GM23338 (cell line): ENCODE measurements around the gene GBP2. TPM values are rescaled to one million over a fixed set of nuclear protein-coding genes. Genes with fewer than 3 reads are reported as not detected.

Experiments used
- ATAC-seq: fragments of 200-7000 bp; cut with Tn5 transposase; 3 replicates; pipeline ENCODE4 v1.9.1; 2020
- DNase-seq: peaks from one replicate; pipeline ENCODE4 v3.0.0-alpha.2; 2015; ENCODE audit warnings: low spot score
- H2AFZ ChIP-seq: fragments of 200-600 bp; sonication (generic); 2 replicates; pipeline ENCODE4 v1.8.0; 2016; ENCODE audit warnings: antibody characterized with exemption, mild to moderate bottlenecking, moderate library complexity
- H3F3A ChIP-seq: fragments of 200-600 bp; sonication (generic); replicated peaks from 2 replicates; pipeline ENCODE4 v1.8.0; 2017; ENCODE audit warnings: antibody characterized with exemption, mixed run types, low read depth
- H3K27ac ChIP-seq: fragments of 200-600 bp; sonication (generic); 2 replicates; pipeline ENCODE4 v1.6.1; 2016; ENCODE audit warnings: low read depth
- H3K27me3 ChIP-seq: fragments of 200-600 bp; sonication (generic); 2 replicates; pipeline ENCODE4 v1.8.0; 2016; ENCODE audit warnings: mild to moderate bottlenecking, mixed run types, moderate library complexity; ENCODE audit not compliant: insufficient read depth
- H3K36me3 ChIP-seq: fragments of 200-600 bp; sonication (generic); 2 replicates; pipeline ENCODE4 v1.8.0; 2016; ENCODE audit warnings: mild to moderate bottlenecking; ENCODE audit not compliant: insufficient read depth
- H3K4me1 ChIP-seq: fragments of 200-600 bp; sonication (generic); 2 replicates; pipeline ENCODE4 v1.8.0; 2016; ENCODE audit warnings: mild to moderate bottlenecking, moderate library complexity; ENCODE audit not compliant: insufficient read depth
- H3K4me2 ChIP-seq: fragments of 200-600 bp; sonication (generic); 2 replicates; pipeline ENCODE4 v1.7.1; 2017; ENCODE audit warnings: mixed run types
- H3K4me3 ChIP-seq: fragments of 200-600 bp; sonication (generic); 2 replicates; pipeline ENCODE4 v1.6.1; 2016; ENCODE audit warnings: mixed run types
- H3K79me2 ChIP-seq: fragments of 200-600 bp; sonication (generic); replicated peaks from 2 replicates; pipeline ENCODE4 v1.8.0; 2017; ENCODE audit warnings: mild to moderate bottlenecking; ENCODE audit not compliant: insufficient read depth
- H3K9me2 ChIP-seq: fragments of 200-600 bp; sonication (generic); 2 replicates; pipeline ENCODE4 v1.8.0; 2017; ENCODE audit not compliant: insufficient read depth
- H4K20me1 ChIP-seq: fragments of 200-600 bp; sonication (generic); replicated peaks from 2 replicates; pipeline ENCODE4 v1.8.0; 2017; ENCODE audit warnings: mild to moderate bottlenecking; ENCODE audit not compliant: insufficient read depth
- H3K27ac Mint-ChIP-seq: 2 replicates; pipeline ENCODE4 v1.8.0; 2020; ENCODE audit warnings: inconsistent platforms, mild to moderate bottlenecking, moderate library complexity, mixed read lengths
- H3K27me3 Mint-ChIP-seq: 3 replicates; pipeline ENCODE4 v1.8.0; 2022; ENCODE audit warnings: low read depth, mild to moderate bottlenecking, moderate library complexity, mixed read lengths, inconsistent platforms; ENCODE audit not compliant: insufficient read depth, poor library complexity
- H3K36me3 Mint-ChIP-seq: 3 replicates; pipeline ENCODE4 v1.8.0; 2021; ENCODE audit warnings: low read depth, mild to moderate bottlenecking, inconsistent platforms, moderate library complexity, mixed read lengths
- H3K4me1 Mint-ChIP-seq: 3 replicates; pipeline ENCODE4 v1.8.0; 2020; ENCODE audit warnings: mild to moderate bottlenecking, inconsistent platforms, mixed read lengths
- H3K4me3 Mint-ChIP-seq: 3 replicates; pipeline ENCODE4 v1.8.0; 2021; ENCODE audit warnings: moderate library complexity, mild to moderate bottlenecking, inconsistent platforms, mixed read lengths
- H3K9me3 Mint-ChIP-seq: 3 replicates; pipeline ENCODE4 v1.8.0; 2020; ENCODE audit warnings: moderate library complexity, mild to moderate bottlenecking, inconsistent platforms, mixed read lengths
- CREB1 ChIP-seq: fragments of 250-450 bp; sonication (Bioruptor Pico); IDR thresholded peaks from 2 replicates; pipeline ENCODE4 v1.5.0; 2020; ENCODE audit warnings: low read depth, mild to moderate bottlenecking, moderate library complexity
- EZH2 ChIP-seq: fragments of 200-600 bp; sonication (generic); IDR thresholded peaks from one replicate; pipeline ENCODE4 v1.8.0; 2017; ENCODE audit warnings: antibody characterized with exemption, mild to moderate bottlenecking, low read depth; ENCODE audit not compliant: unreplicated experiment
- EZH2phosphoT487 ChIP-seq: fragments of 200-600 bp; sonication (generic); IDR thresholded peaks from one replicate; pipeline ENCODE4 v1.8.1; 2018; ENCODE audit warnings: antibody characterized with exemption; ENCODE audit not compliant: unreplicated experiment
- JUNB ChIP-seq: IDR thresholded peaks from one replicate; pipeline ENCODE4 v1.6.1; 2016; ENCODE audit warnings: antibody characterized with exemption; ENCODE audit not compliant: unreplicated experiment
- NANOG ChIP-seq: IDR thresholded peaks from 2 replicates; pipeline ENCODE4 v1.6.1; 2016; ENCODE audit warnings: antibody characterized with exemption, borderline replicate concordance
- POLR2AphosphoS5 ChIP-seq: IDR thresholded peaks from 2 replicates; pipeline ENCODE4 v1.6.1; 2016; ENCODE audit warnings: antibody characterized with exemption, low read depth
- STAT1 ChIP-seq: IDR thresholded peaks from one replicate; pipeline ENCODE4 v1.6.1; 2016; ENCODE audit warnings: antibody characterized with exemption; ENCODE audit not compliant: unreplicated experiment
- ZNF114 ChIP-seq: fragments of 250-450 bp; sonication (Bioruptor Pico); IDR thresholded peaks from 2 replicates; pipeline ENCODE4 v1.5.0; 2020; ENCODE audit warnings: mild to moderate bottlenecking, moderate library complexity
- ZNF331 ChIP-seq: fragments of 250-450 bp; sonication (Bioruptor Pico); IDR thresholded peaks from 2 replicates; pipeline ENCODE4 v1.5.0; 2020; ENCODE audit warnings: low read depth, mild to moderate bottlenecking, moderate library complexity
- polyA plus RNA-seq: library from polyadenylated mRNA; unstranded; fragments of >200 nt; fragmentation: Nextera tagmentation; extraction: Ambion mirVana; gene quantifications from 2 replicates; pipeline ENCODE4 v1.2.1, GENCODE V29; 2016
- total RNA-seq: library from RNA; depleted of rRNA; stranded (reverse); fragments of >200 nt; shearing (Covaris generic); gene quantifications from 2 replicates; pipeline ENCODE4 v1.2.3, GENCODE V29; 2014
- TF ChIP-seq, protein P1 (sequence below): IDR thresholded peaks from 2 replicates; pipeline ENCODE4 v1.6.1; 2016; ENCODE audit warnings: antibody characterized with exemption
- TF ChIP-seq, protein P2 (sequence below), 2 experiments: fragments of 200-600 bp in 1 of 2; sonication (generic) in 1 of 2; conservative IDR thresholded peaks; 2 replicates each; pipeline versions ENCODE4 v1.5.1 to v1.6.1; 2016 to 2017; ENCODE audit warnings: antibody characterized with exemption in 2 of 2, low read depth in 2 of 2, mild to moderate bottlenecking in 2 of 2, moderate library complexity in 1 of 2
- TF ChIP-seq, protein P3 (sequence below): fragments of 250-450 bp; sonication (Bioruptor Pico); IDR thresholded peaks from 2 replicates; pipeline ENCODE4 v1.5.0; 2020; ENCODE audit warnings: mild to moderate bottlenecking, moderate library complexity
- TF ChIP-seq, protein P4 (sequence below): IDR thresholded peaks from one replicate; pipeline ENCODE4 v1.6.1; 2018; ENCODE audit warnings: antibody characterized with exemption; ENCODE audit not compliant: unreplicated experiment

The GBP2 gene
- total and polyA plus RNA-seq, 2 experiments from 2014 or later = not detected

DNA sequence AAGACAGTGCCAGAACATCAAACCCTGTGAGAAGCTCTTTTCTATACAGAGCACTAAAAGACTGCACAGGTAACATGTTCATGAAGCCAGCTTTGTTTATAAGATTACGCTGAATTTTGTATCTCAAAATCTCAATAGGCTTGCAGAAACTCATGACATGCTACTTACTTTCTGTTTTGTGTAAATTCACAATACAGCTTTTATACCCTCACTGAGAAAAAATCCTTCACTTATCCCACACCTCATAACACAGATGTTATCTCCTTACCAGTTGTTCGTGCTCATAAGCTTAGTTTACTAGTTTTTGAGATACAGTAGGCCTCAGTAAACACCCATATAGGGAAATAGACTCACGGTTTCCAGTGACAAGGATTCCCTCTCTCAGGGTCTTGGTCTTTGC, 24.1 kb upstream of the GBP2 start:
- no peak for TF ChIP-seq EZH2
- TF ChIP-seq EZH2phosphoT487 = no peak
- no peak for TF ChIP-seq ZNF114 (CRISPR knock-in tag)
- TF ChIP-seq STAT1 = no peak
- no peak for TF ChIP-seq CREB1 (CRISPR knock-in tag)
- no peak for TF ChIP-seq ZNF331 (CRISPR knock-in tag)
- TF ChIP-seq, protein P1, sequence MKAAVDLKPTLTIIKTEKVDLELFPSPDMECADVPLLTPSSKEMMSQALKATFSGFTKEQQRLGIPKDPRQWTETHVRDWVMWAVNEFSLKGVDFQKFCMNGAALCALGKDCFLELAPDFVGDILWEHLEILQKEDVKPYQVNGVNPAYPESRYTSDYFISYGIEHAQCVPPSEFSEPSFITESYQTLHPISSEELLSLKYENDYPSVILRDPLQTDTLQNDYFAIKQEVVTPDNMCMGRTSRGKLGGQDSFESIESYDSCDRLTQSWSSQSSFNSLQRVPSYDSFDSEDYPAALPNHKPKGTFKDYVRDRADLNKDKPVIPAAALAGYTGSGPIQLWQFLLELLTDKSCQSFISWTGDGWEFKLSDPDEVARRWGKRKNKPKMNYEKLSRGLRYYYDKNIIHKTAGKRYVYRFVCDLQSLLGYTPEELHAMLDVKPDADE = no peak
- TF ChIP-seq POLR2AphosphoS5 = no peak
- TF ChIP-seq NANOG = no peak
- TF ChIP-seq, protein P2, sequence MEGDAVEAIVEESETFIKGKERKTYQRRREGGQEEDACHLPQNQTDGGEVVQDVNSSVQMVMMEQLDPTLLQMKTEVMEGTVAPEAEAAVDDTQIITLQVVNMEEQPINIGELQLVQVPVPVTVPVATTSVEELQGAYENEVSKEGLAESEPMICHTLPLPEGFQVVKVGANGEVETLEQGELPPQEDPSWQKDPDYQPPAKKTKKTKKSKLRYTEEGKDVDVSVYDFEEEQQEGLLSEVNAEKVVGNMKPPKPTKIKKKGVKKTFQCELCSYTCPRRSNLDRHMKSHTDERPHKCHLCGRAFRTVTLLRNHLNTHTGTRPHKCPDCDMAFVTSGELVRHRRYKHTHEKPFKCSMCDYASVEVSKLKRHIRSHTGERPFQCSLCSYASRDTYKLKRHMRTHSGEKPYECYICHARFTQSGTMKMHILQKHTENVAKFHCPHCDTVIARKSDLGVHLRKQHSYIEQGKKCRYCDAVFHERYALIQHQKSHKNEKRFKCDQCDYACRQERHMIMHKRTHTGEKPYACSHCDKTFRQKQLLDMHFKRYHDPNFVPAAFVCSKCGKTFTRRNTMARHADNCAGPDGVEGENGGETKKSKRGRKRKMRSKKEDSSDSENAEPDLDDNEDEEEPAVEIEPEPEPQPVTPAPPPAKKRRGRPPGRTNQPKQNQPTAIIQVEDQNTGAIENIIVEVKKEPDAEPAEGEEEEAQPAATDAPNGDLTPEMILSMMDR (conservative IDR thresholded peaks at IDR 0.05; ENCODE audit: low read depth in 2 of 2) = no peak
- no peak for TF ChIP-seq JUNB
- TF ChIP-seq, protein P3, sequence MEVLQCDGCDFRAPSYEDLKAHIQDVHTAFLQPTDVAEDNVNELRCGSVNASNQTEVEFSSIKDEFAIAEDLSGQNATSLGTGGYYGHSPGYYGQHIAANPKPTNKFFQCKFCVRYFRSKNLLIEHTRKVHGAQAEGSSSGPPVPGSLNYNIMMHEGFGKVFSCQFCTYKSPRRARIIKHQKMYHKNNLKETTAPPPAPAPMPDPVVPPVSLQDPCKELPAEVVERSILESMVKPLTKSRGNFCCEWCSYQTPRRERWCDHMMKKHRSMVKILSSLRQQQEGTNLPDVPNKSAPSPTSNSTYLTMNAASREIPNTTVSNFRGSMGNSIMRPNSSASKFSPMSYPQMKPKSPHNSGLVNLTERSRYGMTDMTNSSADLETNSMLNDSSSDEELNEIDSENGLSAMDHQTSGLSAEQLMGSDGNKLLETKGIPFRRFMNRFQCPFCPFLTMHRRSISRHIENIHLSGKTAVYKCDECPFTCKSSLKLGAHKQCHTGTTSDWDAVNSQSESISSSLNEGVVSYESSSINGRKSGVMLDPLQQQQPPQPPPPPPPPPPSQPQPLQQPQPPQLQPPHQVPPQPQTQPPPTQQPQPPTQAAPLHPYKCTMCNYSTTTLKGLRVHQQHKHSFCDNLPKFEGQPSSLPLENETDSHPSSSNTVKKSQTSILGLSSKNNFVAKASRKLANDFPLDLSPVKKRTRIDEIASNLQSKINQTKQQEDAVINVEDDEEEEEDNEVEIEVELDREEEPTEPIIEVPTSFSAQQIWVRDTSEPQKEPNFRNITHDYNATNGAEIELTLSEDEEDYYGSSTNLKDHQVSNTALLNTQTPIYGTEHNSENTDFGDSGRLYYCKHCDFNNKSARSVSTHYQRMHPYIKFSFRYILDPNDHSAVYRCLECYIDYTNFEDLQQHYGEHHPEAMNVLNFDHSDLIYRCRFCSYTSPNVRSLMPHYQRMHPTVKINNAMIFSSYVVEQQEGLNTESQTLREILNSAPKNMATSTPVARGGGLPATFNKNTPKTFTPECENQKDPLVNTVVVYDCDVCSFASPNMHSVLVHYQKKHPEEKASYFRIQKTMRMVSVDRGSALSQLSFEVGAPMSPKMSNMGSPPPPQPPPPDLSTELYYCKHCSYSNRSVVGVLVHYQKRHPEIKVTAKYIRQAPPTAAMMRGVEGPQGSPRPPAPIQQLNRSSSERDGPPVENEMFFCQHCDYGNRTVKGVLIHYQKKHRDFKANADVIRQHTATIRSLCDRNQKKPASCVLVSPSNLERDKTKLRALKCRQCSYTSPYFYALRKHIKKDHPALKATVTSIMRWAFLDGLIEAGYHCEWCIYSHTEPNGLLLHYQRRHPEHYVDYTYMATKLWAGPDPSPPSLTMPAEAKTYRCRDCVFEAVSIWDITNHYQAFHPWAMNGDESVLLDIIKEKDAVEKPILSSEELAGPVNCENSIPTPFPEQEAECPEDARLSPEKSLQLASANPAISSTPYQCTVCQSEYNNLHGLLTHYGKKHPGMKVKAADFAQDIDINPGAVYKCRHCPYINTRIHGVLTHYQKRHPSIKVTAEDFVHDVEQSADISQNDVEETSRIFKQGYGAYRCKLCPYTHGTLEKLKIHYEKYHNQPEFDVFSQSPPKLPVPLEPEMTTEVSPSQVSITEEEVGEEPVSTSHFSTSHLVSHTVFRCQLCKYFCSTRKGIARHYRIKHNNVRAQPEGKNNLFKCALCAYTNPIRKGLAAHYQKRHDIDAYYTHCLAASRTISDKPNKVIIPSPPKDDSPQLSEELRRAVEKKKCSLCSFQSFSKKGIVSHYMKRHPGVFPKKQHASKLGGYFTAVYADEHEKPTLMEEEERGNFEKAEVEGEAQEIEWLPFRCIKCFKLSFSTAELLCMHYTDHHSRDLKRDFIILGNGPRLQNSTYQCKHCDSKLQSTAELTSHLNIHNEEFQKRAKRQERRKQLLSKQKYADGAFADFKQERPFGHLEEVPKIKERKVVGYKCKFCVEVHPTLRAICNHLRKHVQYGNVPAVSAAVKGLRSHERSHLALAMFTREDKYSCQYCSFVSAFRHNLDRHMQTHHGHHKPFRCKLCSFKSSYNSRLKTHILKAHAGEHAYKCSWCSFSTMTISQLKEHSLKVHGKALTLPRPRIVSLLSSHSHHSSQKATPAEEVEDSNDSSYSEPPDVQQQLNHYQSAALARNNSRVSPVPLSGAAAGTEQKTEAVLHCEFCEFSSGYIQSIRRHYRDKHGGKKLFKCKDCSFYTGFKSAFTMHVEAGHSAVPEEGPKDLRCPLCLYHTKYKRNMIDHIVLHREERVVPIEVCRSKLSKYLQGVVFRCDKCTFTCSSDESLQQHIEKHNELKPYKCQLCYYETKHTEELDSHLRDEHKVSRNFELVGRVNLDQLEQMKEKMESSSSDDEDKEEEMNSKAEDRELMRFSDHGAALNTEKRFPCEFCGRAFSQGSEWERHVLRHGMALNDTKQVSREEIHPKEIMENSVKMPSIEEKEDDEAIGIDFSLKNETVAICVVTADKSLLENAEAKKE (CRISPR knock-in tag) = no peak
- TF ChIP-seq, protein P4, sequence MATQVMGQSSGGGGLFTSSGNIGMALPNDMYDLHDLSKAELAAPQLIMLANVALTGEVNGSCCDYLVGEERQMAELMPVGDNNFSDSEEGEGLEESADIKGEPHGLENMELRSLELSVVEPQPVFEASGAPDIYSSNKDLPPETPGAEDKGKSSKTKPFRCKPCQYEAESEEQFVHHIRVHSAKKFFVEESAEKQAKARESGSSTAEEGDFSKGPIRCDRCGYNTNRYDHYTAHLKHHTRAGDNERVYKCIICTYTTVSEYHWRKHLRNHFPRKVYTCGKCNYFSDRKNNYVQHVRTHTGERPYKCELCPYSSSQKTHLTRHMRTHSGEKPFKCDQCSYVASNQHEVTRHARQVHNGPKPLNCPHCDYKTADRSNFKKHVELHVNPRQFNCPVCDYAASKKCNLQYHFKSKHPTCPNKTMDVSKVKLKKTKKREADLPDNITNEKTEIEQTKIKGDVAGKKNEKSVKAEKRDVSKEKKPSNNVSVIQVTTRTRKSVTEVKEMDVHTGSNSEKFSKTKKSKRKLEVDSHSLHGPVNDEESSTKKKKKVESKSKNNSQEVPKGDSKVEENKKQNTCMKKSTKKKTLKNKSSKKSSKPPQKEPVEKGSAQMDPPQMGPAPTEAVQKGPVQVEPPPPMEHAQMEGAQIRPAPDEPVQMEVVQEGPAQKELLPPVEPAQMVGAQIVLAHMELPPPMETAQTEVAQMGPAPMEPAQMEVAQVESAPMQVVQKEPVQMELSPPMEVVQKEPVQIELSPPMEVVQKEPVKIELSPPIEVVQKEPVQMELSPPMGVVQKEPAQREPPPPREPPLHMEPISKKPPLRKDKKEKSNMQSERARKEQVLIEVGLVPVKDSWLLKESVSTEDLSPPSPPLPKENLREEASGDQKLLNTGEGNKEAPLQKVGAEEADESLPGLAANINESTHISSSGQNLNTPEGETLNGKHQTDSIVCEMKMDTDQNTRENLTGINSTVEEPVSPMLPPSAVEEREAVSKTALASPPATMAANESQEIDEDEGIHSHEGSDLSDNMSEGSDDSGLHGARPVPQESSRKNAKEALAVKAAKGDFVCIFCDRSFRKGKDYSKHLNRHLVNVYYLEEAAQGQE = no peak

More for the DNA sequence above, 24.1 kb upstream of the GBP2 start:
- Histone ChIP-seq H3K4me2 (no peak overlapping the region), H3K79me2 (no peaks in the 10 kb centered on the region), H3K27ac (no peak overlapping the region), H3K4me1 (no peaks in the 10 kb centered on the region), H2AFZ (no peak overlapping the region), H3K36me3 (no peaks in the 10 kb centered on the region), H3F3A (no peaks in the 10 kb centered on the region), H3K4me3 (no peak overlapping the region), H4K20me1 (no peaks in the 10 kb centered on the region), H3K27me3 (no peaks in the 10 kb centered on the region), H3K9me2 (no peaks in the 10 kb centered on the region)
- Mint-ChIP-seq H3K27me3 (no peaks in the 10 kb centered on the region), H3K36me3 (no peaks in the 10 kb centered on the region), H3K4me3 (no peak overlapping the region), H3K9me3 (no peaks in the 10 kb centered on the region), H3K27ac (no peak overlapping the region), H3K4me1 (no peaks in the 10 kb centered on the region)
- no peak for DNase-seq
- no peak for ATAC-seq
